HG02798 (cell line): ENCODE results near the gene YEATS2.

Source experiments
- ATAC-seq: cut with Tn5 transposase; IDR thresholded peaks from one replicate; pipeline ENCODE4 v1.9.1; 2021; ENCODE audit warnings: mild to moderate bottlenecking; ENCODE audit not compliant: unreplicated experiment, poor library complexity

Gene YEATS2

DNA sequence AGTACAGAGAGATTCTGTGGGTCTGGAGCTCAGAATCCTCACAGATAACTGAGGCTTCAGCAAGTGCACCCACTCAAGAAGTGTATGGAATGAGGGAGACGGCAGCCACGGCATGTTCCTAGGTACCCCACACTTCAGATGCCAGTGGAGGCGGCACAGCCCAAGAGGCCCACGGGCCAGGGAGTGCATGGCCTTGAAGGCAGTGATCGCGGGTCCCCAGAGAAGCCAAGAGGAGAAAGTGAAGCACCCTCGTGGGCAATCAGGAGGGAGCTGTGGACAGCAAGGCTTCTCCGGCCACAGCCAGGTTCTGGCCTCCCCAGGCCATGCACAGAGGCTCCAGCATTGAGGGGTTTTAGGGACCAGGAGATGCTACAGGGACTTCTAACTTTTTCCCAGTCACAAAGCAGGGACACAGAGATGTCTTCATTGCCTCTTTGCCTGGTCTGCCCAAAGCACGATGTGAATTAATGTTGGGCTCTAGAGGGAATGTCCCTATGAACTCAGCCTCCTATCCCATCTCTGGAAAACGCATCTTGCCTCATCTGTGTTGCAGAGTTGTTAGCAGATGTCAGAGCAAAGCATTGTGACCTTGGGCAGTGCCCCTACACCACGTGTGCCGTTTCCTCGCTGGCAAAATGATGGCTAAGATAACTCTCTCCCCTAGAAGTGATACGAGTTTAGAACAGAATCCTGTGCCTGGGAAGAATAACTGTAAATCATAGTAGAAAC lies 130.4 kb downstream of the YEATS2 start:
- no peak for ATAC-seq

DNA sequence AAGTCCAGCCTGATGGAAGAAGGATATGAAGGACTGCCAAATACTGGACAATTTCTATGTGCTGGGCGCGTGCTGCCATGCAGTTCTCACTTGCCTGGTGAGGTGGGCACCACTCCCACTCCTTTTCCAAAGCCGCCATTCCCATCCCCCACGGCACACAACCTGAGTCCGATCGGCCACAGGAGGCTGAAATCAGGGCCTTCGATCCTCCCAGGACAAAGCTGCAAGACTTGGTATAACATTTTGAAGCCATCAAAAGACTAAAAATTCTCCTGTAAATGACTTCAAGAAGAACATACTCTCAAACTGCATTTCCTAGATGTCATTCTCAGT lies 130.9 kb downstream of the YEATS2 start:
- ATAC-seq = no peak

DNA sequence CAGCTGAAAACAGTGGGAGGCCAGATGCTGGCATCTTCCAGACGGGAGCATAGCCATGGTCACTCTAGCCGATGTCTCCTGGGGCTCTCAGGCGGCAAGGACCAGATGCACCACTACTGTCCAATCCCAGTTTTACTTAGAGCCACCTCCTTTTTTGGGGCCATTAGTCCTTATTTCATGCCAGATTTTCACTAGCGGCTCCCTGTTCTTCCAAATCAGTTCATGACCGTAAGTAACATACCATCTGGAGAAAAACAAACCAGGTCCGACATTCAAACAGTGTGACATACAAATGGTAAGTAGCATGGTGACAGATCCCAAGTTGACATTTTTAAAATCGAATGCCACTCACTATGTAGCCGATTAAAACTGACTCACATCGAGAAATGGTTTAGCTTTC lies 131.9 kb downstream of the YEATS2 start:
- no peak for ATAC-seq

DNA sequence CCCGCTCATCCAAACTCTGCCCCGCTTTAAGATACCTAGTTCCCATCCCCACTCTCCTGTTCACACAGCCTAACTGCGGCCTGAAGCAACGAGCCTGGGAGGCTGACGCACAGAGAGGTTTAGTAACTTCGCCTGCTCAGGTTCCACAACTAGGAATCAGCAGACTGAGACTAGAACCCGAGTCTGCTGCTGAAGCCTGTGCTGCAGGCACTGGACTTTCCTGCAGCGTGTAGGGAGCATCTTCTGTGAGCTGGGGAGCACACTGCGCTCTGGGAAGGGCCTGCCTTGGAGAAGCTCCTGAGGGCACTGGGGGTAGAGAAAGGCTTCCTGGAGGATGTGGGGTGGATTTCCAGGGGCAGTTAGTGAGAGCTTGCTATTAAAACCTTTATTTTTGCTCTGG lies 132.6 kb downstream of the YEATS2 start:
- no peak for ATAC-seq

DNA sequence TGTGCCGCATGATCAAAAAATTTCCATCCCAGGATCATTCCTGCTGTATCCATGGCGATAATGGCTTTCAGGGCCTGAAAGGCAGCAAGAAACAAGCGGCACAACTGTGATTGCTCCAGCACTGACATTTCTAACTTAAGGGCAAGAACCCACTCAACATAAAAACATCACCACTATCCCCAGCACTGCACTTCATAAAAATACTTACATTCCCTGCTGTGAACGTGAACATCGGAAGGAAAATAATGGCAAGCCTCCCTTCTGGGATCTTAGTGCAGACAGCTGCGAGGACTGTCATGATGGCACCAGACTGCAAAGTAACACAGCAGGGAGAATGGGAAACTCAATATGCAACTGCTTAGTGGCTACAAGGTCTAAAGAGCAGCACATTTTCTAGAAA lies 135.9 kb downstream of the YEATS2 start:
- no peak for ATAC-seq

DNA sequence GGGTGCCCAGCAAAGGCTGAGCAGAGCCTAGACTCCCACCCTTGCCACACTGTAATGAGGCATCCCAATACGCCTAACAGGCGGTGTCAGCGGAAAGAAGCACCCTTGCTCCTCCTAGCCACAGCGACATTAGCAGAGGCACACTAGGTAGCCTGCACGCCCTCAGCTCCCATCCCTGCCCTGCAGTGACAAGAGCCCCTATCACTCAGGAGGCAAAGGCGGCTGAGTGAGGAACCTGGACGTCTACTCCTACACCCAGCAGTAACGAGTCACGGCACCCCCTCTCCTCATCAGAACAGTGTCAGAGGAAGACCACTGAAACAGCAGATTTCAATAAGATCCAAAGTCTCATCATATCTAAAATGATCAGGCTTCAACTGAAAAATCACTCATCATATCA lies 139.8 kb downstream of the YEATS2 start:
- ATAC-seq = no peak

DNA sequence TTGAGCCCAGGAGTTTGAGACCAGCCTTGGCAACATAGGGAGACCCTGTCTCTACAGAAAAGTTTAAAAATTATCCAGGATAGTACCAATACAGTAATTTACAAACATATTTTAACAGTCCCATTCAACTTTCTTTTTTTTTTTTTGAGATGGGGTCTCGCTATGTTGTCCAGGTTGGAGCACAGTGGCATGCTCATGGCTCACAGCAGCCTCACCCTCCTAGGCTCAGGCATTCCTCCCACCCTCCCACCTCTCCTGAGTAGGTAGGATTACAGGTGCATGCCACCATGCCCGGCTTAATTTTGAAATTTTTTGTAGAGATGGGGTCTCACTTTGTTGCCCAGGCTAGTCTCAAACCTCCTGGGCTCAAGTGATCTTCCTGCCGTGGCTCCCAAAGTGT lies 140.3 kb downstream of the YEATS2 start:
- no peak for ATAC-seq

DNA sequence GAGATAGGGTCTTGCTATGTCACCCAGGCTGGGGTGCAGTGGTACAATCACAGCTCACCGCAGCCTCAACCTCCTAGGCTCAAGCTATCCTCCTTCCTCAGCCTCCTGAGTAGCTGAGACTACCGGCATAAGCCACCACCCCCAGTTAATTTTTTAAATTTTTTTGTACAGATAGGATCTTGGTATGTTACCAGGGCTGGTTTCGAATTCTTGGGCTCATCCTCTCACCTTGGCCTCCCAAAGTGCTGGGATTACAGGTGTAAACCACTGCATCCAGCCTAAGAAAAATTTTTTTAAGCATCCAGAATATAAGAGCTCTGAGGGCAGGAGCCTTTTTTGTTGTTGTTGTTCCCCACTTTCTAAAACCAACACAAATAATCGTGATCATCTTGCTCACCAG lies 142.2 kb downstream of the YEATS2 start:
- no peak for ATAC-seq

DNA sequence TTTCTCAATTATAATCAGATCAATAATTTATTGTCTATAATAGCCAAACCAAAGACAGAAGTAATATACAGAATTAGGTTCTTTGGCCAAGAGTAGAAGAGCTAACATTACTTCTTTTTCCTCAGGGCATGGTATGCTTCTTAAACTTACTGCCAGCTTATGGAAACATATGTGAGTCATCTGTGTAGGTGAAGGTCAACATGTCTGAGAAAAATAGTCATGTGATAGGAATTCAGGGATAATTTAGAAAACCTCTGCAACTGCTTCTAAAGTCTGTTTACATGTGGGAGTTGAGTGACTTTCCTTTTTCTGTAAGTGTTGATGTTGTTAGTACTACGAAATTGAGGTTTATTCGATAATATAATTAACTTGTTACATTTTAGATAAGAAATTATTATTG lies 147.0 kb downstream of the YEATS2 start:
- ATAC-seq = no peak

DNA sequence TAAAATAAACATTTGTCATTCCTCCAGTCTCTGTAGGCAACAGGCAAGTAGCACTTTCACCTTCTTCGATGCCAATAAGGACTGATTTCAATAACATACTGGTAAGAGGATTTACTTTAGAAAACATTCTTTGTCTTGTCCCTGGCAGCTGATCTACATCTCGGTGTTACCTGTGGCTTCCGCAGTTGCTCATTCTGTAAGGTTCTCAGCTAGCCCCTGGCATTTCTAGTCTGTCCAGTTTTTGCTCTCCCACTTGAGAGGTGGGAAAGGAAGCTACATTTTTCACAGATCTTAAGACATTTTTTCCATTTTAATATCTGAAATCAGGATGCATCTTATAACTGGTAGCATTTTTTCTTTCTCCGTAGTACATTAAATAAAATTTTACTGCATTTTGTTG lies 147.5 kb downstream of the YEATS2 start:
- no peak for ATAC-seq

DNA sequence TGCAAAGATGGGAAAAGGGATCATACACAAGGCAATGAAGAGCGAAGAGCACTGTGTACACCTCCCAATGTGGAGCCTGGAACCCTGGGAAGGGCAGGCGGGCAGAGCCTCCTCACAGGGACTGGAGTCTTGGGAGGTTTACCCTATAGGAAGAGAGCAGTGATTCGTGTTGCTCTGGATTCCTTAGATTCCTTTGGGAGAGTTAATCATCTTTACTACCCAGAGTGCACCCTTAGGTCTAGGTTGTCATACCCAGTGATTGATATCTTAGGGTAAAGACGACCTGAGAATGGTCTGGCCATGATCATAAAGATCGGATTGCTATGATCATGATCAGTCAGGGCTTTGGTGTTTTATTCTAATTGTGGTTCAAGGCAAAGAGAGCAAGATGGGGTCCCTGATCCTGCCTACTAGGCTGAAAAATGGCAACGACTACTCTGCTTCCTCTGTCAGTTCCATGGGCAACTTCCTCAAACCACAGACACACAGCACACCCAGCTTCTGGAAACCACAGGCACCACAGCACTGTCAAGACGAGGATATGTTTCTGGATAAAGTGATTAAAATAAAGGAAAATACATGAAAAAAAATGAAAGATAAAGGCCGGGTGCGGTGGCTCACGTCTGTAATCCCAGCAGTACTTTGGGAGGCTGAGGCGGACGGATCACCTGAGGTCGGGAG lies 148.2 kb downstream of the YEATS2 start:
- ATAC-seq = no peak

DNA sequence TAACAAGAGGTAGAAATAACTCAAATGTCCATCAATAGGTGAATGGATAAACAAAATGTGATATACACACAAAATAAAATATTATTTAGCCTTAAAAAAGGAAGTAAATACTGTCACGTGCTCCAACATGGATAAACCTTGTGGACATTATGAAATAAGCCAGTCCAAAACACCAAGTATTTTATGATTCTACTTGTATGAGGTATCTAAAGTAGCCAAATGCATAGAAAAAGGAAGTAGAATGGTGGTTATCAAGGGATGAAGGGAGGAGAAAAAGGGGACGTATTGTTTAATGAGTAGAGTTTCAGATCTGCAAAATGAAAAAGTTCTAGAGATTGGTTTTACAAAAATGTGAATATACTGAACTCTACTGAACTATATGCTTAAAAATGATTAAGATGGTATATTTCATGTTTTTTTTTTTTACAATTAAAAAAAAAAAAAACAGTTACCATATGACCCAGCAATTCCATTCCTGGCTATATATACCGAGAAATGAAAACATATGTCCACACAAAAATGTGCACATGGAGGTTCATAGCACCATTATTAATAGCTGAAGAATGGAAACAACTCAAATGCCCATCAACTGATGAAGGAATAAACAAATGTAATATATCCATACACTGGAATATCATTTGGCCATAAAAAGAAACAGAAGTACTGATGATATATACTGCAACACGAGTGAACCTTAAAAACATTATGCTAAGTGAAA lies 156.9 kb downstream of the YEATS2 start:
- ATAC-seq = no peak

DNA sequence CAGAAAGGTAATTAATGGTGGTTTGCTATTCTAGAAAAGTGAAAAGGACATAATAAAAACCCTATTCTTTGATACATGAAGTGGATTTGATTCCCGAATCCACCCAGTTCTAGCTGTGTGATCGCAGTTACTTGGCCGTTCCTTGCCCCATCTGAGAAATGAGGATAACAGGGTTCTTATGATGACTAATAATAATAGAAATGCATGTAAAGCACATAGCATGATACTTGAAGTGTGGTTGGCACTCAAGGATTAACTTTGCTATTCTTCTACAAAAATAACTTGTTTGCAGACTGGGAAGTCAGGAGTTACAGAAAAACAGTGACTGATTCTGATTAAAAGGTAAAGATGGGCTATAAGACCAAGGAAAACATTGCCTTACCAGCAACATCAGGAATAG lies 160.3 kb downstream of the YEATS2 start:
- no peak for ATAC-seq
